ENCODE results near the gene ADAMTS15. TPM values are rescaled to one million over a fixed set of nuclear protein-coding genes. Genes with fewer than 3 reads are reported as not detected.

The ADAMTS15 gene
- total RNA-seq, 4 donors from 2014 or later, result 6.6 to 11.4 (median 10.3) TPM

DNA sequence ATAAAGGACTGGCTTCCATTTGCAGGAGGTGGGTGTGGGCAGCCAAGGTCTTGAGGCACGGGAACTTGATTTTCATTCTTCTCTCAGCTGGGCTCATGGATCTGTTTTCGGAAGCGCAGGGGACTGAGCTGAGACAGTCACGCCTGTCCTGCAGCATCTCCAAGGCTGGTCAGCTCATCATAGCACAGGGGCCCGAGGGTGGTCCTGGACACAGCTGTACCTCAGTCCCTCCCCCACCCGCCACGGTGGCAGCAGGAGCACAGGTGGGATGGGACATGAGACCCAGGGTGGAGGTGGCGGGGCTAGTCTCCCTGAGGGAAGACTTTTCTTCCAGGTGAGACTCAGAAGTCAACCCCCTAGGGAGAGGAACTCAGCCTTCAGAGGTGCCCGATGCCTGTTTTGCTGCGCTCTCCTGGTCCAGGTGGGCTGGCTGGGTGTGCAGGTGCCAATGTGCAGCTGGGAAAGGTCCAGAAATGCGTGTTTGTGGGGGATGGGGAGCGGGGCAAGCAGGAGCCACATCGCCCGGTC lies 23.8 kb upstream of the ADAMTS15 start:
- no peak overlapping the region for H3K4me3 ChIP-seq
- peak overlapping the region in 1 of 4 donors; percentile 78 for H3K27ac ChIP-seq (replicated peaks in 1 of 4)
- H3K9me3 ChIP-seq, result no peaks in the 10 kb centered on the region
- WGBS, result 96% methylated on average over 12 of the region's 14 CpGs
- intact Hi-C loops (cut with DNase I), result loop anchor here (10.0 kb wide), 1 partner anchor 110 kb away; the partner anchor contains the start of gene ZBTB44
- no peak for DNase-seq (ENCODE audit: extremely low spot score)
- H3K4me1 ChIP-seq, result peaks cover 33 to 61% (median 59%) of the 10 kb centered on the region in 4 donors
- H3K36me3 ChIP-seq, result no peaks in the 10 kb centered on the region
- TF ChIP-seq EP300 (IDR thresholded peaks at IDR 0.05), result no peak
- TF ChIP-seq POLR2A (IDR thresholded peaks at IDR 0.05; ENCODE audit: low read depth), result no peak
- H3K27me3 ChIP-seq, result peaks cover 0 to 19% (median 0%) of the 10 kb centered on the region in 4 donors

DNA sequence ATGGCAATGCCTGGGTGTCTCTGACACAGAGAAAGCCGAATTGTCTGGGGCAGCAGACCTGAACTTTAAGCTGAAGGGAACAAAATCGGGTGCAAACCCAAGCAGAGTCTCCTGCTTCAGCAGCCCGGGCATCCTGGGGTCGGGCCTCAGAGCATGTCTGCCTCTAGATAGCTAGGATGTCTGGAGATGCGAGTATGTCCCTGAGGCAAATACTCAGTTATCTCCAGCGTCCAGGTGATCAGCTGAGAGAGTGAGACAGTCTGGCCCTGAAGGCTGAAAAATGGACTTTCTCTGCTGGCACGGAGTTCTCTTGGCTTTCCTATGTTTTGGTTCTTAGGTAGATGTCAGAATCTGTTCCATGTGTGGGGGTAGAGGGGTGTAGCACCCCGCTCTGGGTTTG lies 23.3 kb upstream of the ADAMTS15 start:
- intact Hi-C loops (cut with DNase I), result loop anchor here (10.0 kb wide), 1 partner anchor 110 kb away; the partner anchor contains the start of gene ZBTB44
- Histone ChIP-seq H3K36me3 (no peaks in the 10 kb centered on the region), H3K9me3 (no peaks in the 10 kb centered on the region), H3K27ac (replicated peaks in 1 of 4) (peak overlapping the region in 1 of 4 donors; percentile 78), H3K27me3 (peaks cover 0 to 19% (median 0%) of the 10 kb centered on the region in 4 donors), H3K4me1 (peaks cover 33 to 61% (median 59%) of the 10 kb centered on the region in 4 donors), H3K4me3 (no peak overlapping the region)
- no peak for DNase-seq (ENCODE audit: extremely low spot score)
- TF ChIP-seq EP300 (IDR thresholded peaks at IDR 0.05), result no peak
- TF ChIP-seq, protein P1, sequence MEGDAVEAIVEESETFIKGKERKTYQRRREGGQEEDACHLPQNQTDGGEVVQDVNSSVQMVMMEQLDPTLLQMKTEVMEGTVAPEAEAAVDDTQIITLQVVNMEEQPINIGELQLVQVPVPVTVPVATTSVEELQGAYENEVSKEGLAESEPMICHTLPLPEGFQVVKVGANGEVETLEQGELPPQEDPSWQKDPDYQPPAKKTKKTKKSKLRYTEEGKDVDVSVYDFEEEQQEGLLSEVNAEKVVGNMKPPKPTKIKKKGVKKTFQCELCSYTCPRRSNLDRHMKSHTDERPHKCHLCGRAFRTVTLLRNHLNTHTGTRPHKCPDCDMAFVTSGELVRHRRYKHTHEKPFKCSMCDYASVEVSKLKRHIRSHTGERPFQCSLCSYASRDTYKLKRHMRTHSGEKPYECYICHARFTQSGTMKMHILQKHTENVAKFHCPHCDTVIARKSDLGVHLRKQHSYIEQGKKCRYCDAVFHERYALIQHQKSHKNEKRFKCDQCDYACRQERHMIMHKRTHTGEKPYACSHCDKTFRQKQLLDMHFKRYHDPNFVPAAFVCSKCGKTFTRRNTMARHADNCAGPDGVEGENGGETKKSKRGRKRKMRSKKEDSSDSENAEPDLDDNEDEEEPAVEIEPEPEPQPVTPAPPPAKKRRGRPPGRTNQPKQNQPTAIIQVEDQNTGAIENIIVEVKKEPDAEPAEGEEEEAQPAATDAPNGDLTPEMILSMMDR (IDR thresholded peaks at IDR 0.05), result no peak
- no peak for TF ChIP-seq POLR2AphosphoS5 (IDR thresholded peaks at IDR 0.05)
- TF ChIP-seq POLR2A (IDR thresholded peaks at IDR 0.05; ENCODE audit: low read depth), result no peak
- WGBS, result 93% methylated on average over 7 of the region's 8 CpGs

DNA sequence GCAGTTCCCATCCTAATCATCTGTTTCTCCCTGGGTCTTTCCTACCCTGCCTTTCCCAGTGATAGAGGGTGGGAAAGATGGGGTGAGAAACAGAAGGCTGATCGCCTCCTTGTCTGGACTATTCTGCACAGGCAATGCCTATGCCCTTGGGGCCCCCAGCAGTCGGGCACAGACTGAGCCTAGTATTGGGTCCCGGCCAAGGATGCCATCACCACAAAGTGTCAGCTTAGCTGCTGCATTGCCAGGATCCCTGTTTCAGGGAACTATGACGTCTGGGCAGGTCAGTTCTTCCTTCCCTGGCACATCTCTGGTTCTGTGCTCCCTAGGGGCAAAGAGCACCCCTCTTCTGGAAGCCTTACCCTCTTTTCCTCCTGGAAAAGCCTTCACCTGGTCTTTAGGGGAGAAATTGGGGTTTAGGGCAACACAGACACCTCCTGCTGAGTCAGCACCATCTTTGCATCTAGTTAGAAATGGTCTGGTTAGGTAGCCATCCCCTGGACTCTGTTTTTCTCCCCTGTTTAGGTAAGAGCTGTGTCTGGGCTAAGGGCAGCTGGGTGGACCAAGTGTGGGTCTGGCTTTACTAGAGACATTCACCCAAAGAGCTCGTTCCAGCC lies 22.1 kb upstream of the ADAMTS15 start:
- 60% methylated on average over 4 of the region's 5 CpGs for WGBS
- intact Hi-C loops (cut with DNase I), result loop anchor here (10.0 kb wide), 1 partner anchor 112 kb away; the partner anchor contains the start of gene ZBTB44
- Histone ChIP-seq H3K4me1 (peaks cover 22 to 53% (median 52%) of the 10 kb centered on the region in 4 donors), H3K9me3 (no peaks in the 10 kb centered on the region), H3K36me3 (no peaks in the 10 kb centered on the region), H3K4me3 (peak overlapping the region; percentile 61 to 74 (median 64)), H3K27me3 (peaks cover 0 to 19% (median 0%) of the 10 kb centered on the region in 4 donors), H3K27ac (replicated peaks in 1 of 4) (peak overlapping the region; percentile 49 to 78 (median 68))
- no peak for DNase-seq (ENCODE audit: extremely low spot score)
- TF ChIP-seq POLR2A (IDR thresholded peaks at IDR 0.05; ENCODE audit: low read depth) (no peak), POLR2AphosphoS5 (IDR thresholded peaks at IDR 0.05) (peak in 1 of 2 donors; percentile 34), EP300 (IDR thresholded peaks at IDR 0.05) (no peak)
- TF ChIP-seq, protein P1 (IDR thresholded peaks at IDR 0.05), result no peak

DNA sequence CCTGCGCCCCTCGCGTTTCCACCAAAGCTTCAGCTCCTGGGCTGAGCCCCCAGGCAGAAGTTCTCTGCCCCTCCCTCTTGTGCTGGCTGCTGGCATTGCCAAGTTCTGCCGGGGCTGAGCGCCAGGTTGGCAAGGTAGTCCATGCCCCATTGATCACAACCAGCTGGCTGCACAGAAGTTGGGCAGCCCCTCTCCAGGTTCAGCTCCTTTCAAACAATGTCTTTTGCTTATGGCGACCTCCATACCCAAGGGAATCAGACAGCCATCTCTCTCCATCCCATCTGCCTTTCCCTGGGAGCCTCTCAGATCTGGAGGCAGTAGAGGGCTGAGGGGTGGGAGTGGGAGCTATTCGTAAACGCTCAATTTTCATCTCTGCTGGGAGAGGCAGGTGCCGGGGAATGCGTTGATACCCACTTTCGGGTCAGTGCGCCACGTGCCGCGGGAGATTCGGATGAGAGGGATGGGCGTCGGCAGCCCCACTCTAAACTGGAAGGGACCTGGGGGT lies 21.6 kb upstream of the ADAMTS15 start:
- TF ChIP-seq EP300 (IDR thresholded peaks at IDR 0.05) (no peak), POLR2AphosphoS5 (IDR thresholded peaks at IDR 0.05) (no peak), POLR2A (IDR thresholded peaks at IDR 0.05; ENCODE audit: low read depth) (no peak)
- TF ChIP-seq, protein P1 (IDR thresholded peaks at IDR 0.05), result no peak
- no peak for DNase-seq (ENCODE audit: extremely low spot score)
- no peaks in the 10 kb centered on the region for H3K36me3 ChIP-seq
- H3K4me1 ChIP-seq, result peaks cover 21 to 53% (median 49%) of the 10 kb centered on the region in 4 donors
- intact Hi-C loops (cut with DNase I), result loop anchor here (10.0 kb wide), 1 partner anchor 112 kb away; the partner anchor contains the start of gene ZBTB44
- no peaks in the 10 kb centered on the region for H3K9me3 ChIP-seq
- peaks cover 0 to 19% (median 0%) of the 10 kb centered on the region in 4 donors for H3K27me3 ChIP-seq
- H3K27ac ChIP-seq (replicated peaks in 1 of 4), result peak overlapping the region; percentile 49 to 78 (median 68)
- WGBS, result 12% methylated on average over 10 of the region's 18 CpGs
- H3K4me3 ChIP-seq, result peak overlapping the region; percentile 61 to 74 (median 64)
